Measurements from ENCODE around the gene KDM4E.
A peak's percentile ranks its signal among the peaks of the same experiment; 100 is the strongest.
"Not testable (repeated sequence)": the region's sequence is repeated elsewhere in the genome, so short reads cannot be mapped to it uniquely, and the experiment has no call there.

The KDM4E gene

DNA sequence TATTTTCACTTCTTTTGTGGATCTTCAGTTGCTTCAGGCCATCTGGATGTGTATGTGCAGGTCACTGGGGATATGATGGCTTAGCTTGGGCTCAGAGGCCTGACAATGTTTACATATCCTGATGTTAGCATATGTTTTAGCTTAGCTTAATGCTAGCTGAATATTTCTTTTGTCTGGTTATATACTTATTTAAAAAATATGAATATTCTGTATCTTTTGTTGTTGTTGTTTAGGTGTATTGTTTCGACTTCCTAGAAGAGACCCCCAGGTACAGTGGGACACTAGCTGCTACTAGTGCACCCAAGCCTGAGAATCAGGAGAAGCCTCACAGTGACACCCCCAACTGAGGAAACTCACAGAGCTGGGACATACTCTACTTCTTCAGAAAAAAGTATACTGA is at the start of gene KDM4E:
Gene KDM4E (plus strand): TSS at position 301 of the 400 bp plus-strand sequence. CDS start 300 bp downstream, outside the sequence.
- no peak within 1 kb of the TSS for H3K4me3 ChIP-seq (ENCODE audit: low read depth, low read length)
- DNase-seq (ENCODE audit: low read depth), result no peak

DNA sequence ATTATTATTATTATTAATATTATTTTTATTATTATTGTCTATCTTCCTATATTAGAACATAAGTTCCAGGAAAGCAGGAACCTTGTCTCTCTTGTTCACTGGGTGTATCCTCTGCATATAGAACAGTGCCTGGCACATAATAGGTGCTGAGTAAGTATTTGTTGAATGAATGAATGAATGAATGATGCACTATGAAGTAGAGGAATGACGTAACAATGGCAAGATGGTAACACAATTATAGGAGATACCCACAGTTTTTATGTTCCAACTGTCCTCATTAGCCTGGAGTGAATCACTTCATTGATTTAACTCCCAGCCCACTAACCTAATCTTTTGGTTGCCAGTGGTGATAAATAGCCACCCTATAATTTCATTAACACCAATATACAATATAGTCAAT is 49.5 kb upstream of the KDM4E start:
- DNase-seq (ENCODE audit: low read depth), result no peak
- H3K4me3 ChIP-seq (ENCODE audit: low read depth, low read length), result no peak overlapping the region

DNA sequence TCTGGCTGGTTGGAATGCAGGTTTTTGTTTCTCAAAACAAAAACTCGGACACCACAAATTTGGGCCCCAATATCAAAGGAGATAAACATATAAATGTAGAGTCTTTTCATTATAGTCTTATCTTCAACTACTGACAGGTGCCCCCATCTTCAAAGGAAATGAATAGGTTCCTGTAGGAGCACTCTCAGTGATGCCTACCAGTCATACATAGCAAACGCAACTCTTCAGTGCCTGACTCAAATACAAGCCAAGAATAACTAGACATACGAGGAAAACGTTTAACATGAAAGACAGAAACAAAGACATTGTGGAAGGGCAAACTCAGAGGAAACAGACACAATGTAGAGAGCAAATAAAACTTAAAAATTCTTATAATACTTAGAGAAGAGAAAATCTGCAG is 37.7 kb upstream of the KDM4E start:
- no peak for DNase-seq (ENCODE audit: low read depth)
- H3K4me3 ChIP-seq (ENCODE audit: low read depth, low read length), result no peak overlapping the region

DNA sequence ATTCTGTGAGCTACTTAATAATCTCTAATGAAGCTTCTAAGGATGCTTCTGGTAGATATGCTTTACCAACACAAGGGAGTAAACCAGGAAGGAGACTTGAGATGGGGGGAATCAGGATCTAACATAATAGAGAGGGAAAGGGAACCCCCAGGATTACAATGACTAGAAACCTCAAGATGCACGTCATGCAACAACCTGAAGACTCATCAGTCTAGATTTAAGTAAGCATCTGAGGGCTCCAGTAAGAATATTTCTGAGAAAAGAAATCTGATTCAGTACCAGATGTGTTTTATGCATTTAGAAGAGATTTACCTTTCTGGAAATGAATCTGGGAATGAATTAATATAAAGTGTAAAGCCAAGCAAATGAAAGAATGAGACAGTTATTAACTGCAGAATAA is 36.3 kb upstream of the KDM4E start:
- DNase-seq (ENCODE audit: low read depth), result no peak
- no peak overlapping the region for H3K4me3 ChIP-seq (ENCODE audit: low read depth, low read length)

DNA sequence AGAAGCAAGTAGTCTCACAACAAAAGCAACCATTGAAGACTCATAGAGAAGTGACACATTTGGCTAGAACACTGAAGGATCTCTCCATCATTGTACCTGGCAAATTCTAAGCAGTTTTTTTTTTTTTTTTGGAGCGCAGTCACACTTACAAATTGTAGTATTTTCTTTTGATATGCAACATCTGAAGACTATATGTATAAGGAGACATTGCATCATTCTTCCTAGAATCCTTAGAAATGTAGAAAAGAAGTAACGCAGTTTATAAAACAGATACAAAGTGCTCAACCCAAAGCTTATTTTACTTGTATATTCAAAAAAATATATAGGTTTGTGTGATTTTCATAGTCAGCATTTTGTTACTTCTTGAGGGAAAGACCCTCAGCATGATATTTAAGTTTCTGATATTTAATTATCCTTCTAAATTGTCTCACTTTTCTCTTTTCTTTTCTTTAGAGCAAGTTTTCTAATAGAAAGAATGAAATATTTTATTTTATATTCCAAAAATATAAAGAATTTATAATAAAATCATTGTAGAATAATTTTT is 31.6 kb upstream of the KDM4E start:
- no peak for DNase-seq (ENCODE audit: low read depth)
- H3K4me3 ChIP-seq (ENCODE audit: low read depth, low read length), result no peak overlapping the region

DNA sequence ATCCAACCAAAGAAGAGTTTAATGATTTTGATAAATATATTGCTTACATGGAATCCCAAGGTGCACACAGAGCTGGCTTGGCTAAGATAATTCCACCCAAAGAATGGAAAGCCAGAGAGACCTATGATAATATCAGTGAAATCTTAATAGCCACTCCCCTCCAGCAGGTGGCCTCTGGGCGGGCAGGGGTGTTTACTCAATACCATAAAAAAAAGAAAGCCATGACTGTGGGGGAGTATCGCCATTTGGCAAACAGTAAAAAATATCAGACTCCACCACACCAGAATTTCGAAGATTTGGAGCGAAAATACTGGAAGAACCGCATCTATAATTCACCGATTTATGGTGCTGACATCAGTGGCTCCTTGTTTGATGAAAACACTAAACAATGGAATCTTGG is 27.6 kb upstream of the KDM4E start:
- H3K4me3 ChIP-seq (ENCODE audit: low read depth, low read length), result no peak overlapping the region
- DNase-seq (ENCODE audit: low read depth), result no peak

DNA sequence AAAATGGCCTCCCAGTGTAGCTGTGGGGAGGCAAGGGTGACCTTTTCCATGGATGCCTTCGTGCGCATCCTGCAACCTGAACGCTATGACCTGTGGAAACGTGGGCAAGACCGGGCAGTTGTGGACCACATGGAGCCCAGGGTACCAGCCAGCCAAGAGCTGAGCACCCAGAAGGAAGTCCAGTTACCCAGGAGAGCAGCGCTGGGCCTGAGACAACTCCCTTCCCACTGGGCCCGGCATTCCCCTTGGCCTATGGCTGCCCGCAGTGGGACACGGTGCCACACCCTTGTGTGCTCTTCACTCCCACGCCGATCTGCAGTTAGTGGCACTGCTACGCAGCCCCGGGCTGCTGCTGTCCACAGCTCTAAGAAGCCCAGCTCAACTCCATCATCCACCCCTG is 26.8 kb upstream of the KDM4E start:
- H3K4me3 ChIP-seq (ENCODE audit: low read depth, low read length), result no peak overlapping the region
- no peak for DNase-seq (ENCODE audit: low read depth)

DNA sequence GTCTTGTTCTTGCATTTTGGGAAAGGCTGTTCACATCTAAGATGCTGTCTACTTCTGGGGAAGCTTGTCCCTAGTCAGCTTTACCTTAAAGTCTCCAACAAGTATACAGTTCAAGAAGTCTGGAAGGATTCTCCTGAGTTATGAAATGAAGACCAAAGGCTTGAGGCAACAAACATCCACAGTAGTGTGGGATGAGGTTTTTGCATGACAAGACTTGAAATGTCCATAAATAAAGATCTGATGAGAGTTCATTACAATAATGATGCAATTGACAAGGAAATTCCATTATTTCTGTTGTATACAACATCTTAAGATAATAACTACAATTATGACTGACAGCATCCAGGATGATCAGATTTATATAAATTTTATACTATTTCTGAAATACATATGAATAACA is 21.3 kb upstream of the KDM4E start:
- DNase-seq (ENCODE audit: low read depth), result no peak
- no peak overlapping the region for H3K4me3 ChIP-seq (ENCODE audit: low read depth, low read length)

DNA sequence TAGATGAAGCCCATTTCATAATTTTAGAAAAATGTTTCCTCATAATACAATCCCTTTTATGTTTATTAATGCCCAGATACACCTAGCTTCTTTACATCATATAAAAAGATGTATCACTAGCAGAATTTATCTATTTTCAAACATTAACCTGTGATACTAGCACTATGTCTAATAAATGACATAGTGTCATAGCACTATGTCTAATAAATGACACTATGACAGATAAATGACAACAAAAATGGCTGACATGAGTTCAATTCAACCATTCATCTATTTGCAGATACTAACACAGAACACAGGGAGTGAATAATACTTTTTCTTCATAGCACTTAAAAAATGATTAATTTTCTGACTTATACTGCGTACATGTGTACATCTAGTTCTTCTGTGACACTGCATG is 19.4 kb upstream of the KDM4E start:
- no peak overlapping the region for H3K4me3 ChIP-seq (ENCODE audit: low read depth, low read length)
- DNase-seq (ENCODE audit: low read depth), result no peak

DNA sequence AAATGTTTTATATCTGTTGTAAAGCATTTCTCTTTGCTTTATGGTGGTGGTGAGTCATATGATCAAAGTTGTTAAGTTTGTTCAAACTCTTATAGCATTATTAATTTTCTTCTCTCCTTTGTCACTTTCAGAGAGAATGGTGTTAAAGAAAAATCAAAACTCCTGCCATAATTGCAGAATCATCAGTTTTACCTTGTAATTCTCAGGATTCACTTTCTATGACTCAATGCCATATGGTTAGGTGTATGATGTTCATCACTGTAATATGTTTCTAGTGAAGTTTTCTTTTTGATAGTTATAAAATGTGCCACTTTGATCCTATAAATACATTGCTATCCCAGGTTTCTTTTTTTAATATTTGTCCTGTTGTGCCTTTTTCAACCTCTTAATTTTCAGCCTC is 13.7 kb upstream of the KDM4E start:
- DNase-seq (ENCODE audit: low read depth), result no peak
- no peak overlapping the region for H3K4me3 ChIP-seq (ENCODE audit: low read depth, low read length)

DNA sequence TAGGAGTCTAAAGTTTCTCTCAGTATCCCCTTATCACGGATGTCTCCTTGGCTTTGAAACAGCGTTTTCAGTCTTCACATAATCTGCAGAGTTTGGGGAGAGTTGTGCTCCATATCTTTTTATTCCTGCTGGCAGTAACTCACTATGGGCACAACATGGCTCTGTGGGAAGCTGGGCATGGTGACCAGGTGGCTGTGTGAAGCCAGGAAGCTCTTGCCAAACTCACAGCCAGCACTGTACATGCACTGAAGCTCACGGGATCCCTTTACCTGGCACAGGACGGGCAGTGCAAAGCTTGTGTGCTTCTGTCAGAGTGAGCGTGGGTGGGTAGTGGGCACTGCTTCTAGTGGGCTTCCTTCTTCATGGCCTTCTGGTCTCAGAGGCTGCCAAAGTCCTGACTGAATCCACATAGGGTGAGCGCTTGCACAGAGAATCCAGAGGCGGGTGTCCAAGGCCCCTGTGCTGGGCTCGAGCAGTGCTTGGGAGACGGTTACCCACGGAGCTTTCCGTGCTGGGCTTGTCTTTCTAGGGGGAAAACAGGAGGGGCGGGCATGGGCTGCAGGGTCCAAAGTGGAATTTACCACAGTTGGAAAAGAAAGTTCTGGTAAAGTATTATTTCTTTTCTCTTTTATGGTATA is 10.8 kb upstream of the KDM4E start:
- DNase-seq (ENCODE audit: low read depth), result no peak
- no peak overlapping the region for H3K4me3 ChIP-seq (ENCODE audit: low read depth, low read length)

DNA sequence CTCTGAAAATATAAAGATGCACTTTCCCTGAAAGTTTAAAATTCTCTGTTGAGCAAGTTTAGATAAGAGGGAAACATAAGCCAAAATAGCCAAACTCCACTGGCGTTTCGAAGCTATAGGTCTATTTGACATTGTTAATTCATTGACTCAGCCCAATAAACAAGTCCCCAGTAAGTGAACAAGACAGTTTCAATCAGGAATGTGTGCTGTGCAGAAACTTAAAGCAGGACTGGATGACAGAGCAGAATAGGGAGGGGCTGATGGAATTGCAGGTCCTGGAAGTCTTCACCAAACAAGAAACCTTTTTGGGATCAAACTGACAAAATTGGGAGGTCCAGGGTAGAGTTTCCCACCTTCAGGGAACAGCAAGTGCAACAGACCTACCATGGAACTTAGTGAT is 8.9 kb upstream of the KDM4E start:
- no peak overlapping the region for H3K4me3 ChIP-seq (ENCODE audit: low read depth, low read length)
- no peak for DNase-seq (ENCODE audit: low read depth)

DNA sequence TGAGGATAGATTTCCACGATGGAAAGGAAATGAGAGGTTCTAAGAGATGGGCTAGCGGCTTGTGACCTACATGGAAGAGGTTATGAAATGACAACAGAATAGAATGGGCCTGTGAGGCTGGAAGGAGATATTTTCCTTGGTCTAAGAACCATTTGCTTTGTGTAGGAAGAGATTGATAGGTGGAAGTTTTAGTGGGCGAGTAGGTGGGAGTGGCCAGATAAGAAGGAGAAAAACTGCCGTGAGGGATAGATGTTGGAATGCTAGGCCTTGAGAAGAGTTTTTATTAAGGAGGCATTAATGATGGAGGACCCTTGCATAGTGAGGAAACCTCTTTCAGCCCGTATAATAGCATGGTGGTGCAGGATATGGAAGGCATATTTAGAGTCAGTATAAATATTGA is 3.6 kb upstream of the KDM4E start:
- not testable (repeated sequence) for DNase-seq (ENCODE audit: low read depth); H3K4me3 ChIP-seq (ENCODE audit: low read depth, low read length)

DNA sequence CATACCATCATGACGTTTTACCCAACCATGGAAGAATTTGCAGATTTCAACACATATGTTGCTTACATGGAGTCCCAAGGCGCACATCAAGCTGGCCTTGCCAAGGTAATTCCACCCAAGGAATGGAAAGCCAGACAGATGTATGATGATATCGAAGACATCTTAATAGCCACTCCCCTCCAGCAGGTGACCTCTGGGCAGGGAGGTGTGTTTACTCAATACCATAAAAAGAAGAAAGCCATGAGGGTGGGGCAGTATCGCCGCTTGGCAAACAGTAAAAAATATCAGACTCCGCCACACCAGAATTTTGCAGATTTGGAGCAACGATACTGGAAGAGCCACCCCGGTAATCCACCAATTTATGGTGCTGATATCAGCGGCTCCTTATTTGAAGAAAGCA is 536 bp downstream of the KDM4E start:
- not testable (repeated sequence) for DNase-seq (ENCODE audit: low read depth); H3K4me3 ChIP-seq (ENCODE audit: low read depth, low read length)

DNA sequence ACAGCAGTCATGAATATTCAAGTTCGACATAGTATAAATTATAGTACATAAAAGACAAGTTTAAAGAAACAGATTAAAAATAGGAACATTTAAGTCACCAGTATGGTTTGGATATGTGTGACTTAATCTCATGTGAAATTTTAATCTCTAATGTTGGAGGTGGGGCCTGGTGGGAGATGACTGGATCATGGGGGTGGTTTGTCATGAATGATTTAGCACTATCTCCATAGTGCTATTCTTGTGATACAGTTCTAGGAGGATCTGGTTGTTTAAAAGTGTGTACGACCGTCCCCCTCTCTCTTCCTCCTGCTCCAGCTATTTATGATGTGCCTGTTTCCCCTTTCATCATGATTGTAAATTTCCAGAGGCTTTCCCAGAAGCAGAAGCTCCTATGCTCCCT is 3.3 kb downstream of the KDM4E start:
- DNase-seq (ENCODE audit: low read depth), result no peak
- no peak overlapping the region for H3K4me3 ChIP-seq (ENCODE audit: low read depth, low read length)

DNA sequence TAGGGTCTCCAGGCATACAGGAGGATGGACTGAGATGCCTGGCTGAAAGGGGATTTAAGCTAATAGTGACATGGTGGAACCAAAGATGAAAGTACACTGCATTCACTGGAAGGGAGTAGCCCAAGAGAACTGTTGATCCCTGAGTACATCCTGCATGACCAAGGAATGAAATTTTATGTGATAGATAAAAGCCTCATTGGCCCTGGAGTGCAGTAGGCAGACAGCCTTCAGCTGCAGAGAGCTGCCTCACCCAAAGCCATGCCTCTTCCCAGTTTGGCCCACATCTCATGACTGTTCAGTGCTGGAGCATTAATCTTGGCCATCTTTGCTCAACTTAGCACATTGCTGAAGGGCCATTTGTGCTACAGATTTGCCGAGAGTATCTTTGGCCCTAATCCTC is 8.0 kb downstream of the KDM4E start:
- H3K4me3 ChIP-seq (ENCODE audit: low read depth, low read length), result no peak overlapping the region
- no peak for DNase-seq (ENCODE audit: low read depth)

DNA sequence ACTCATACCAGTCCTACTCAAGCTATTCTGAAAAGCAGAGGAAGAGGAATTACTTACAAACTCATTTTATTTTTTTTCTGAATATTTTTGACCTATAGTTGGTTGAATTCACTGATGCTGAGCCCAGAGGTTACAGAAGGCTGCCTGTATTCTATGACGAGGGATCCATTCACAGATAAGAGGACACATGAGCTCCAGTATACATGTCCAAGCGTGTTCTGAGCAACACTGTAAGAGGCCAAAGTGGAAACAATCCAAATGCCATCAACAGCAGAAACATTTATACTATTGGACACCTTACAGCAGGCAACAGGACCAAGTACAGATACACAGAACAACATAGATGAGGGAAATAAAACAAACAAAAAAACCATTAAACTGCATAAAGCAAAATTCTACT is 10.3 kb downstream of the KDM4E start:
- DNase-seq (ENCODE audit: low read depth), result no peak
- no peak overlapping the region for H3K4me3 ChIP-seq (ENCODE audit: low read depth, low read length)

DNA sequence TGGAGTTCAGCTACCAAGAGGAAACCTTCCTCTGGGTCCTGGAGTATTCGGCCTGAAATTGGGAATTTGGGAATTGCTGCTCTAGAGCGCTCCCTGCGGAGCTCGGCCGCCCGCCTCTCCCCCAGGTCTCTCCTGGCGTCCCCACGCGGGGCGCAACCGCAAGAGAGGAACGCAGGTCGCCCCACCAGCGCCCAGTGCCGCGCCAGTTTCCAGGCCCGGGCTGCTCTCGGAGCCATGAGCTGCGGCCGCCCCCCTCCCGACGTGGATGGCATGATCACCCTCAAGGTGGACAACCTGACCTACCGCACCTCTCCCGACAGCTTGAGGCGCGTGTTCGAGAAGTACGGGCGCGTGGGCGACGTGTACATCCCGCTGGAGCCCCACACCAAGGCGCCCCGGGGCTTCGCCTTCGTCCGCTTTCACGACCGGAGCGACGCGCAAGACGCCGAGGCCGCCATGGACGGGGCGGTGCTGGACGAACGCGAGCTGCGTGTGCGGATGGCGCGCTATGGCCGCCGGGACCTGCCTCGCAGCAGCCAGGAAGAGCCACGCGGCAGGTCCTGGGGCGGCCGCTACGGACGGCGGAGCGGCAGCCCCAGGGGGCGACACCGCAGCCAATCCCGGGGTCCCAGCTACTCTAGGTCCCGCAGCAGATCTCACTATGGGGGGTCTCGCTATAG is 12.4 kb downstream of the KDM4E start:
- H3K4me3 ChIP-seq (ENCODE audit: low read depth, low read length), result peak overlapping the region; percentile 33
- not testable (repeated sequence) for DNase-seq (ENCODE audit: low read depth)

DNA sequence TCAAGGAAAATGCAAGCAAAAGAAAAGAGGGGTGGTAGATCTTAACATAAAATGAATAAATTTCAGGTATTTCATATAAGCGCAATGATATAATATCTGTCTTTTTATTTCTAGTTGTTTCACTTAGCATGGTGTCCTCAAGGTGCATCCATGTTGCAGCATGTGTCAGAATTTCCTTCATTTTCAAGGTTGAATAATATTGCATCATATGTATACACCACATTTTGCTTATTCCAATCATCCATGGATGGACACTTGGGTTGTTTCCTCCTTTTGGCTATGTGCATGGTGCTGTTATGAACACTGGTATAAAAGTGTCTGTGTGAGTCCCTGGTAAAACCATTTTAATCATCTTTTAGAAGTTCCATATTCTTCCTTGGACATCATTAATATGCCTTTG is 17.2 kb downstream of the KDM4E start:
- H3K4me3 ChIP-seq (ENCODE audit: low read depth, low read length), result no peak overlapping the region
- DNase-seq (ENCODE audit: low read depth), result no peak

DNA sequence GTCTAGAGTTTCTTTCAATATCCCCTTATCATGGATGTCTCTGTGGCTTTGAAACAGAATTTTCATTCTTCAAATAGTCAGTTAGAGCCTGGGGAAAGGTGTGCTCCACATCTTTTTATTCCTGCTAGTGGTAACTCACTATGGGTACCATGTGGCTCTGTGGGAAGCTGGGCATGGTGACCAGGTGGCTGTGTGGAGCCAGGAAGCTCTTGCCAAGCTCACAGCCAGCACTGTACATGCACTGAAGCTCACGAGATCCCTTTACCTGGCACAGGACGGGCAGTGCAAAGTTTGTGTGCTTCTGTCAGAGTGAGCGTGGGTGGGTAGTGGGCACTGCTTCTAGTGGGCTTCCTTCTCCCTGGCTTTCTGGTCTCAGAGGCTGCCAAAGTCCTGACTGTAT is 17.8 kb downstream of the KDM4E start:
- H3K4me3 ChIP-seq (ENCODE audit: low read depth, low read length), result no peak overlapping the region
- DNase-seq (ENCODE audit: low read depth), result no peak

DNA sequence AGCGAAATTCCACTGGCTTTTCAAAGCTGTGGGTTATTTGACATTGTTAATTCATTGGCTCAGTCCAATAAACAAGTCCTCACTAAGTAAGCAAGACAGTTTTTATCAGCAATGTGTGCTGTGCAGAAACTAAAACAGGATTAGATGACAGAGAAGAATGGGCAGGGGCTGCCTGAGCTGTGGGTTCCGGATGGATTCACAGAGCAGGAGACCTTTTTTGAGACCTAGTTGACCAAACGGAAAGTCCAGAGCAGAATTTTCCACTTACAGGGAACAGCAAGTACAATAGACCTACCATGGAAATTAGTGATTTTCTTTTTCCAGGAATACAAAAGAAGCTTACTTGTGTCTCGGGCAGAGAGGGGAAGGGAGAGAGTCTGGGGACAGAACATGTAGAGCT is 19.0 kb downstream of the KDM4E start:
- H3K4me3 ChIP-seq (ENCODE audit: low read depth, low read length), result no peak overlapping the region
- no peak for DNase-seq (ENCODE audit: low read depth)
